ENCODE results near the gene ZMAT5. TPM values are rescaled to one million over a fixed set of nuclear protein-coding genes. Genes with fewer than 3 reads are reported as not detected.

ZMAT5 gene
- total RNA-seq, 1 donor from 2014 or later = 18.7 TPM

- no peak for DNase-seq (ENCODE audit: low spot score)
Observed at GRCh38 chr22:29707471-29707870, 59.3 kb downstream of the ZMAT5 start.

GRCh38 chr22:29707010-29707409 is 59.8 kb downstream of the ZMAT5 start:
- no peak for DNase-seq (ENCODE audit: low spot score)

- DNase-seq (ENCODE audit: low spot score) = no peak
Observed at GRCh38 chr22:29706486-29706885, 60.3 kb downstream of the ZMAT5 start.

- DNase-seq (ENCODE audit: low spot score) = no peak
Observed at GRCh38 chr22:29705651-29706050, 61.2 kb downstream of the ZMAT5 start.

- peak; percentile 21 for DNase-seq (ENCODE audit: low spot score)
Observed at GRCh38 chr22:29704528-29705285, 62.1 kb downstream of the ZMAT5 start.

GRCh38 chr22:29703569-29704195 is 63.1 kb downstream of the ZMAT5 start:
- DNase-seq (ENCODE audit: low spot score) = no peak

- no peak for DNase-seq (ENCODE audit: low spot score)
Observed at GRCh38 chr22:29702931-29703501, 63.8 kb downstream of the ZMAT5 start.

GRCh38 chr22:29702000-29702930 is 64.5 kb downstream of the ZMAT5 start:
- no peak for DNase-seq (ENCODE audit: low spot score)

- no peak for DNase-seq (ENCODE audit: low spot score)
Observed at GRCh38 chr22:29701155-29701999, 65.4 kb downstream of the ZMAT5 start.

GRCh38 chr22:29700900-29701154 is 66.0 kb downstream of the ZMAT5 start:
- no peak for DNase-seq (ENCODE audit: low spot score)

- DNase-seq (ENCODE audit: low spot score) = no peak
Observed at GRCh38 chr22:29700206-29700899, 66.5 kb downstream of the ZMAT5 start.

- DNase-seq (ENCODE audit: low spot score) = no peak
Observed at GRCh38 chr22:29697853-29698598, 68.8 kb downstream of the ZMAT5 start.

- peak; percentile 19 for DNase-seq (ENCODE audit: low spot score)
Observed at GRCh38 chr22:29695129-29695926, 71.5 kb downstream of the ZMAT5 start.

GRCh38 chr22:29693671-29694070 is 73.1 kb downstream of the ZMAT5 start:
- DNase-seq (ENCODE audit: low spot score) = no peak

GRCh38 chr22:29693161-29693560 is 73.6 kb downstream of the ZMAT5 start:
- no peak for DNase-seq (ENCODE audit: low spot score)

GRCh38 chr22:29692327-29692640 is 74.5 kb downstream of the ZMAT5 start:
- DNase-seq (ENCODE audit: low spot score) = no peak

GRCh38 chr22:29691636-29692326 is 75.0 kb downstream of the ZMAT5 start:
- no peak for DNase-seq (ENCODE audit: low spot score)

- DNase-seq (ENCODE audit: low spot score) = no peak
Observed at GRCh38 chr22:29690476-29690875, 76.3 kb downstream of the ZMAT5 start.

- peak; percentile 49 for DNase-seq (ENCODE audit: low spot score)
Observed at GRCh38 chr22:29689880-29690213, 77.0 kb downstream of the ZMAT5 start.
